Tibial nerve (tissue), 3 donors: ENCODE data around the gene SMIM11.

Source experiments
- POLR2A ChIP-seq, 2 donors: fragments of 450-650 bp; IDR thresholded peaks; one replicate each; pipeline ENCODE4 v1.6.1; 2017; ENCODE audit warnings: antibody characterized with exemption in 2 of 2, mild to moderate bottlenecking in 2 of 2, moderate library complexity in 2 of 2
- TF ChIP-seq, protein P1 (sequence below), 5 experiments: fragments of 200-600 bp in 3 of 5; fragments of 450-650 bp in 2 of 5; sonication (generic) in 3 of 5; IDR thresholded peaks; one replicate each; pipeline ENCODE4 v1.5.1; 2016 to 2019; ENCODE audit warnings: antibody characterized with exemption in 5 of 5, mild to moderate bottlenecking in 3 of 5, moderate library complexity in 2 of 5

GRCh38 chr21:34343347-34343746, 32.0 kb upstream of the SMIM11 start:
- TF ChIP-seq, protein P1, sequence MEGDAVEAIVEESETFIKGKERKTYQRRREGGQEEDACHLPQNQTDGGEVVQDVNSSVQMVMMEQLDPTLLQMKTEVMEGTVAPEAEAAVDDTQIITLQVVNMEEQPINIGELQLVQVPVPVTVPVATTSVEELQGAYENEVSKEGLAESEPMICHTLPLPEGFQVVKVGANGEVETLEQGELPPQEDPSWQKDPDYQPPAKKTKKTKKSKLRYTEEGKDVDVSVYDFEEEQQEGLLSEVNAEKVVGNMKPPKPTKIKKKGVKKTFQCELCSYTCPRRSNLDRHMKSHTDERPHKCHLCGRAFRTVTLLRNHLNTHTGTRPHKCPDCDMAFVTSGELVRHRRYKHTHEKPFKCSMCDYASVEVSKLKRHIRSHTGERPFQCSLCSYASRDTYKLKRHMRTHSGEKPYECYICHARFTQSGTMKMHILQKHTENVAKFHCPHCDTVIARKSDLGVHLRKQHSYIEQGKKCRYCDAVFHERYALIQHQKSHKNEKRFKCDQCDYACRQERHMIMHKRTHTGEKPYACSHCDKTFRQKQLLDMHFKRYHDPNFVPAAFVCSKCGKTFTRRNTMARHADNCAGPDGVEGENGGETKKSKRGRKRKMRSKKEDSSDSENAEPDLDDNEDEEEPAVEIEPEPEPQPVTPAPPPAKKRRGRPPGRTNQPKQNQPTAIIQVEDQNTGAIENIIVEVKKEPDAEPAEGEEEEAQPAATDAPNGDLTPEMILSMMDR (IDR thresholded peaks at IDR 0.05): no peak
- no peak for TF ChIP-seq POLR2A (IDR thresholded peaks at IDR 0.05)
